Astrocyte (in vitro differentiated cells and primary cell): ENCODE measurements around the gene IER2. TPM values are rescaled to one million over a fixed set of nuclear protein-coding genes. Genes with fewer than 3 reads are reported as not detected.

ENCODE experiments used
- DNase-seq: peaks from one replicate; pipeline ENCODE4 v3.0.0-alpha.2; 2010; ENCODE audit warnings: low read depth
- FAIRE-seq: peaks from 2 replicates; lab custom pipeline; 2011; peaks lifted over from hg19 to GRCh38; lab: Jason Lieb, UNC
- H2AFZ ChIP-seq: 2 replicates; pipeline ENCODE4 v1.6.0; 2012; ENCODE audit warnings: low read depth, low read length, inconsistent platforms
- H3K27ac ChIP-seq: 2 replicates; pipeline ENCODE4 v1.5.1; 2011; ENCODE audit warnings: low read depth, low read length, inconsistent platforms
- H3K27me3 ChIP-seq: 2 replicates; pipeline ENCODE4 v1.6.0; 2011; ENCODE audit warnings: low read length, inconsistent platforms; ENCODE audit not compliant: insufficient read depth
- H3K36me3 ChIP-seq: 2 replicates; pipeline ENCODE4 v1.5.1; 2011; ENCODE audit warnings: low read length, inconsistent platforms; ENCODE audit not compliant: insufficient read depth
- H3K4me1 ChIP-seq: 2 replicates; pipeline ENCODE4 v1.5.1; 2011; ENCODE audit warnings: low read length, inconsistent platforms; ENCODE audit not compliant: insufficient read depth
- H3K4me2 ChIP-seq: 2 replicates; pipeline ENCODE4 v1.6.0; 2012; ENCODE audit warnings: low read length, inconsistent platforms
- H3K4me3 ChIP-seq: 2 replicates; pipeline ENCODE4 v1.5.1; 2011; ENCODE audit warnings: low read depth, mild to moderate bottlenecking, low read length, inconsistent platforms; ENCODE audit not compliant: insufficient read depth
- H3K79me2 ChIP-seq: 2 replicates; pipeline ENCODE4 v1.6.0; 2012; ENCODE audit warnings: mild to moderate bottlenecking, low read length, inconsistent platforms; ENCODE audit not compliant: insufficient read depth
- H3K9ac ChIP-seq: 2 replicates; pipeline ENCODE4 v1.6.0; 2012; ENCODE audit warnings: mild to moderate bottlenecking, low read length, inconsistent platforms
- H3K9me3 ChIP-seq: 2 replicates; pipeline ENCODE4 v1.5.1; 2012; ENCODE audit warnings: low read depth, mild to moderate bottlenecking, low read length, inconsistent platforms; ENCODE audit not compliant: insufficient read depth
- H4K20me1 ChIP-seq: 2 replicates; pipeline ENCODE4 v1.6.0; 2012; ENCODE audit warnings: low read length, inconsistent platforms; ENCODE audit not compliant: insufficient read depth
- H3K27ac Mint-ChIP-seq: one replicate; pipeline ENCODE4 v1.8.0; 2021; ENCODE audit warnings: mild to moderate bottlenecking, mixed read lengths; ENCODE audit not compliant: unreplicated experiment
- H3K27me3 Mint-ChIP-seq: one replicate; pipeline ENCODE4 v1.8.0; 2021; ENCODE audit warnings: low read depth, mixed read lengths; ENCODE audit not compliant: unreplicated experiment
- H3K36me3 Mint-ChIP-seq: one replicate; pipeline ENCODE4 v1.8.0; 2021; ENCODE audit warnings: low read depth, mixed read lengths; ENCODE audit not compliant: unreplicated experiment
- H3K4me1 Mint-ChIP-seq: one replicate; pipeline ENCODE4 v1.8.0; 2021; ENCODE audit warnings: low read depth, mixed read lengths; ENCODE audit not compliant: unreplicated experiment
- H3K4me3 Mint-ChIP-seq: one replicate; pipeline ENCODE4 v1.8.0; 2021; ENCODE audit warnings: mild to moderate bottlenecking, moderate library complexity, mixed read lengths; ENCODE audit not compliant: unreplicated experiment
- H3K9me3 Mint-ChIP-seq: one replicate; pipeline ENCODE4 v1.8.0; 2021; ENCODE audit warnings: mild to moderate bottlenecking, mixed read lengths; ENCODE audit not compliant: unreplicated experiment
- EZH2 ChIP-seq: IDR thresholded peaks from 2 replicates; pipeline ENCODE4 v1.6.1; 2012; ENCODE audit warnings: mild to moderate bottlenecking, low read length, inconsistent platforms; ENCODE audit not compliant: insufficient read depth
- total RNA-seq: library from RNA; stranded (reverse); gene quantifications from 2 replicates; pipeline ENCODE4 v1.2.1, GENCODE V29; 2021
- TF ChIP-seq, protein P1 (sequence below): IDR thresholded peaks from 2 replicates; pipeline ENCODE4 v1.5.1; 2011; ENCODE audit warnings: low read depth, mild to moderate bottlenecking, inconsistent platforms, low read length, moderate library complexity; ENCODE audit not compliant: insufficient read depth

Gene IER2
- total RNA-seq, 1 donor from 2014 or later = 71.3 TPM

DNA sequence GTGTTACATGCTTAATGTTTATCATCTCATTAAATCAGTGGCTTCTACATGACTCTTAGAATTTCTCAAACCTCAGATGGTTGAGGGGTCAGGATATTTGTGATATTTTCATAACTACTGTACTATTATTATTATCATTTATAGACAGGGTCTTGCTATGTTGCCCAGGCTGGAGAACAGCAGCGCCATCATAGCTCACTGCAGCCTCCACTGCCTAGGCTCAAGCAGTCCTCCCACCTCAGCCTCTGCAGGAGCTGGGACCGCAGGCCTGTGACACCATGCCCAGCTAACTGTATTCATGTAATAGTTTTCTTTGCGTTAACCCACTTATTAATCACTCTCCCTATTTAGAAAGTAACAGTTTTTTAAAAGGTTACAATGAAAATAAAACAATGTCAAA, 9.5 kb downstream of the IER2 start:
- H3K27ac ChIP-seq = no peak overlapping the region
- H3K36me3 Mint-ChIP-seq = no peaks in the 10 kb centered on the region
- H2AFZ ChIP-seq = no peak overlapping the region
- H3K79me2 ChIP-seq = peaks cover 7% of the 10 kb centered on the region
- no peak for FAIRE-seq
- no peaks in the 10 kb centered on the region for H3K36me3 ChIP-seq
- H3K4me3 Mint-ChIP-seq = no peak overlapping the region
- H3K9me3 ChIP-seq = no peaks in the 10 kb centered on the region
- peaks cover 43% of the 10 kb centered on the region for H3K4me1 ChIP-seq
- H3K9ac ChIP-seq = no peak overlapping the region
- no peak overlapping the region for H3K4me3 ChIP-seq
- H3K4me2 ChIP-seq = no peak overlapping the region
- no peaks in the 10 kb centered on the region for H3K27me3 Mint-ChIP-seq
- TF ChIP-seq, protein P1, sequence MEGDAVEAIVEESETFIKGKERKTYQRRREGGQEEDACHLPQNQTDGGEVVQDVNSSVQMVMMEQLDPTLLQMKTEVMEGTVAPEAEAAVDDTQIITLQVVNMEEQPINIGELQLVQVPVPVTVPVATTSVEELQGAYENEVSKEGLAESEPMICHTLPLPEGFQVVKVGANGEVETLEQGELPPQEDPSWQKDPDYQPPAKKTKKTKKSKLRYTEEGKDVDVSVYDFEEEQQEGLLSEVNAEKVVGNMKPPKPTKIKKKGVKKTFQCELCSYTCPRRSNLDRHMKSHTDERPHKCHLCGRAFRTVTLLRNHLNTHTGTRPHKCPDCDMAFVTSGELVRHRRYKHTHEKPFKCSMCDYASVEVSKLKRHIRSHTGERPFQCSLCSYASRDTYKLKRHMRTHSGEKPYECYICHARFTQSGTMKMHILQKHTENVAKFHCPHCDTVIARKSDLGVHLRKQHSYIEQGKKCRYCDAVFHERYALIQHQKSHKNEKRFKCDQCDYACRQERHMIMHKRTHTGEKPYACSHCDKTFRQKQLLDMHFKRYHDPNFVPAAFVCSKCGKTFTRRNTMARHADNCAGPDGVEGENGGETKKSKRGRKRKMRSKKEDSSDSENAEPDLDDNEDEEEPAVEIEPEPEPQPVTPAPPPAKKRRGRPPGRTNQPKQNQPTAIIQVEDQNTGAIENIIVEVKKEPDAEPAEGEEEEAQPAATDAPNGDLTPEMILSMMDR = no peak
- TF ChIP-seq EZH2 = no peak
- no peak overlapping the region for H3K27ac Mint-ChIP-seq
- DNase-seq = no peak
- H3K9me3 Mint-ChIP-seq = no peaks in the 10 kb centered on the region
- peaks cover 12% of the 10 kb centered on the region for H4K20me1 ChIP-seq
- H3K4me1 Mint-ChIP-seq = peaks cover 19% of the 10 kb centered on the region
- H3K27me3 ChIP-seq = no peaks in the 10 kb centered on the region

DNA sequence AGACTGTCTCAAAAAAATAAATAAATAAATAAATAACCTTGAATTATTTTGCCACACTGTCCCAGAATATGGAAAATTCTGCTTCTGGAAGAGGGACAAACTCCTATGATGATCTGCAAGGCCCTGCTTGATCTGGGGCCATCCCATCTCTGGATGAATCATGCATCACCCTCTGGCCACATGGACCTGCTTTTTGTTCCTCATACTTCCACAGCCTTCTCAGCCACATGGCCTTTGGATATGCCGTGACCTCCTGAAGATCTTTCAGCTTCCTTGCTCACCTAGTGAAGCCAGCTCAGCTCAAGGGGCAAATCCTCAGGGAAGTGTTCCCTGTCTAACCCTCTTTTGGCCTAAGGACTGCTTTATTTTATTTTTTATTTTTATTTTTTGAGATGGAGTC, 10.3 kb downstream of the IER2 start:
- H3K9ac ChIP-seq = no peak overlapping the region
- no peak overlapping the region for H3K4me3 Mint-ChIP-seq

More for the DNA sequence above, 10.3 kb downstream of the IER2 start:
- H3K36me3 ChIP-seq = no peaks in the 10 kb centered on the region
- peak overlapping the region; percentile 20 for H2AFZ ChIP-seq
- H3K79me2 ChIP-seq = no peaks in the 10 kb centered on the region
- H3K4me1 ChIP-seq = peaks cover 44% of the 10 kb centered on the region
- Mint-ChIP-seq H3K27me3 (no peaks in the 10 kb centered on the region), H3K9me3 (no peaks in the 10 kb centered on the region), H3K27ac (no peak overlapping the region), H3K36me3 (no peaks in the 10 kb centered on the region), H3K4me1 (peaks cover 22% of the 10 kb centered on the region)
- FAIRE-seq (no peak), DNase-seq (no peak)
- H3K4me3 ChIP-seq = no peak overlapping the region
- H3K27me3 ChIP-seq = no peaks in the 10 kb centered on the region
- peaks cover 4% of the 10 kb centered on the region for H4K20me1 ChIP-seq
- H3K4me2 ChIP-seq = no peak overlapping the region
- H3K27ac ChIP-seq = no peak overlapping the region
- H3K9me3 ChIP-seq = no peaks in the 10 kb centered on the region
- TF ChIP-seq EZH2 = no peak
- TF ChIP-seq, protein P1 = no peak
